T-cell (primary cell): Measurements from ENCODE around the gene PPM1E. TPM values are rescaled to one million over a fixed set of nuclear protein-coding genes. Genes with fewer than 3 reads are reported as not detected.

Experiments used
- ATAC-seq, 4 experiments: fragments of 200-7000 bp in 3 of 4; fragments of 150-1000 bp in 1 of 4; cut with Tn5 transposase; replicated peaks in 1 of 4; 1 replicate in 3 of 4; 2 replicates in 1 of 4; pipeline ENCODE4 v1.10.0; 2021; ENCODE audit warnings: moderate library complexity in 3 of 4, mild to moderate bottlenecking in 2 of 4, moderate number of reproducible peaks in 1 of 4
- CTCF ChIA-PET, 2 donors: fragments of 300-600 bp; sonication (Branson Sonifier 250); formaldehyde crosslinking; loops; one replicate each; lab custom pipeline; 2022; ENCODE audit warnings: antibody characterized with exemption in 2 of 2; lab: Charles Lee
- POLR2A ChIA-PET, 2 donors: fragments of 300-600 bp; sonication (Branson Sonifier 250); formaldehyde crosslinking; loops; one replicate each; lab custom pipeline; 2022; ENCODE audit warnings: antibody characterized with exemption in 2 of 2; lab: Charles Lee
- DNase-seq, 35 experiments: peaks; one replicate each; pipeline versions ENCODE4 v3.0.0 to v3.0.0-alpha.2; 2013 to 2023
- H3K27ac ChIP-seq: one replicate; pipeline ENCODE4 v1.5.1; 2013; ENCODE audit warnings: low read length
- H3K27me3 ChIP-seq, 2 experiments: replicated peaks in 1 of 2; 1 replicate in 1 of 2; 2 replicates in 1 of 2; pipeline versions ENCODE4 v1.6.1 to v1.7.0; 2013; ENCODE audit warnings: low read length in 1 of 2, mixed read lengths in 1 of 2; ENCODE audit not compliant: control insufficient read depth in 2 of 2, insufficient read depth in 2 of 2; ENCODE audit errors: extremely low read depth in 1 of 2
- H3K36me3 ChIP-seq, 2 donors: 1 replicate in 1 of 2; 2 replicates in 1 of 2; pipeline versions ENCODE4 v1.6.1 to v1.7.0; 2013; ENCODE audit warnings: low read length in 1 of 2; ENCODE audit not compliant: control insufficient read depth in 2 of 2, insufficient read depth in 1 of 2; ENCODE audit errors: extremely low read depth in 1 of 2
- H3K4me1 ChIP-seq, 2 experiments: 1 replicate in 1 of 2; 2 replicates in 1 of 2; pipeline versions ENCODE4 v1.6.1 to v1.7.0; 2013; ENCODE audit warnings: low read length in 2 of 2, mixed read lengths in 1 of 2; ENCODE audit not compliant: insufficient read depth in 2 of 2, control insufficient read depth in 1 of 2; ENCODE audit errors: extremely low read depth in 1 of 2
- H3K4me3 ChIP-seq, 2 donors: 1 replicate in 1 of 2; 2 replicates in 1 of 2; pipeline versions ENCODE4 v1.5.1 to v1.7.0; 2013; ENCODE audit warnings: mild to moderate bottlenecking in 2 of 2, low read length in 1 of 2, moderate library complexity in 1 of 2; ENCODE audit not compliant: control insufficient read depth in 1 of 2; ENCODE audit errors: extremely low read depth in 1 of 2
- H3K9me3 ChIP-seq: 2 replicates; pipeline ENCODE4 v1.7.0; 2013
- H3K27ac Mint-ChIP-seq, 2 donors: one replicate each; pipeline ENCODE4 v1.8.0; 2020 to 2021; ENCODE audit warnings: mild to moderate bottlenecking in 2 of 2, mixed read lengths in 2 of 2
- H3K27me3 Mint-ChIP-seq, 2 donors: one replicate each; pipeline ENCODE4 v1.8.0; 2021 to 2022; ENCODE audit warnings: mixed read lengths in 2 of 2
- H3K36me3 Mint-ChIP-seq: one replicate; pipeline ENCODE4 v1.8.0; 2021; ENCODE audit warnings: mixed read lengths
- H3K4me1 Mint-ChIP-seq, 3 donors: one replicate each; pipeline ENCODE4 v1.8.0; 2020 to 2022; ENCODE audit warnings: mixed read lengths in 3 of 3, mild to moderate bottlenecking in 1 of 3
- H3K4me3 Mint-ChIP-seq, 3 donors: one replicate each; pipeline ENCODE4 v1.8.0; 2020 to 2022; ENCODE audit warnings: mild to moderate bottlenecking in 3 of 3, mixed read lengths in 3 of 3, moderate library complexity in 3 of 3
- H3K9me3 Mint-ChIP-seq, 3 donors: one replicate each; pipeline ENCODE4 v1.8.0; 2020 to 2022; ENCODE audit warnings: mixed read lengths in 3 of 3
- WGBS: methylation state at CpG from one replicate; pipeline ENCODE4 v1.1.5; 2013; ENCODE audit warnings: missing lambda C conversion rate; ENCODE audit not compliant: insufficient coverage; 5-methylcytosine and 5-hydroxymethylcytosine counted together
- total RNA-seq, 35 experiments: library from RNA in 6 of 35; stranded (reverse) in 6 of 35; fragments of 120-200 nt in 1 of 35; gene quantifications; one replicate each; pipeline versions ENCODE4 v1.2.1 to v1.2.4 and lab custom pipeline; 2013 to 2026

The PPM1E gene
- total RNA-seq, 5 donors from 2014 or later (not counting 1 experiment from before 2014, with no cell fraction given): 0.03 TPM; not detected in 4

DNA sequence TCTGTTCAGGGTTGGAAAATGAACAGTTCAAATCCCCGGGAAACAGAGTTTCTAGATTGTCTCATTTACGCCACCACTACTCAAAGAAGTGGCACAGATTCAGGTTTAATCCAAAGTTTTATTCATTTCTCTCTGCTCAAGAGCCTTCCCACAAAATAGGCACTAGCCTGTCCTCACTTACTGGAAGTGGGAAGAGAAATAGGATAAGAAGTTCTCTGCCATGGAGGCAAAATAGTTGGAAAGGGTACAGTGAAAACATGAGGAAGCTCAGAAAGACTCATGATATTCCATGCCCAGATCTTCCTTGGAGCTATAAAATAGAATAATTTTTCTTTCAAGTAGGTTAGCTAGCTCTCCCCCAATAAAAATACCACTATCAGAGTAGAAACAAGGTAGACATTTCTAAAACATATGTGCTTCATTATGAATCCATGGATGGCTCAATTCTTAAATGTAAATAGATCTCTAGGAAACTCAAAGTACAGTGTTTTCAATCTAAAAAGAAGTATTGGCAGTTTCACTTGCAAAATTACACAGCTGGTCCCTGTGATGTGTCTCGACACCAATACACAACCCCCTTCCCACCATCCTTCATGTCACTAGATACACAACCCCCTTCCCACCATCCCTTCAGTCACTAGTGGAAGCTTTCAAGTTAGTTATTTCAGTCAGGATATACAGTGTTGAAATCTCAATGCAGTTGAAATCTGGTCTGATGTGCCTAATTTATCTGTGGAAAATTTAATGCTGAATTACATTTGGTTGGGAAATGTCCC, 225.2 kb downstream of the PPM1E start:
- 80% methylated on average over 1 of the region's 3 CpGs for WGBS
- ChIA-PET CTCF (no interaction called here), POLR2A (no interaction called here)
- H3K4me3 ChIP-seq: no peak overlapping the region
- Mint-ChIP-seq H3K27ac (no peak overlapping the region), H3K4me3 (no peak overlapping the region), H3K4me1 (no peaks in the 10 kb centered on the region), H3K27me3 (no peaks in the 10 kb centered on the region), H3K9me3 (no peaks in the 10 kb centered on the region), H3K36me3 (no peaks in the 10 kb centered on the region)
- no peaks in the 10 kb centered on the region for H3K27me3 ChIP-seq
- no peaks in the 10 kb centered on the region for H3K9me3 ChIP-seq
- DNase-seq: no peak
- no peaks in the 10 kb centered on the region for H3K36me3 ChIP-seq
- H3K4me1 ChIP-seq: no peaks in the 10 kb centered on the region
- no peak overlapping the region for H3K27ac ChIP-seq
- no peak for ATAC-seq

GRCh38 chr17:58982626-58983025, 227.0 kb downstream of the PPM1E start:
- POLR2A ChIA-PET: interaction anchor here in 1 of 2 donors (0.5 kb wide), 1 partner anchor 24 kb away, joined by 5 read pairs; no protein-coding TSS in a partner anchor
- 100% methylated on average over 1 of the region's 3 CpGs for WGBS
- no peaks in the 10 kb centered on the region for H3K9me3 Mint-ChIP-seq
- DNase-seq (no peak), ATAC-seq (no peak)
- H3K27me3 ChIP-seq: no peaks in the 10 kb centered on the region
- H3K27me3 Mint-ChIP-seq: no peaks in the 10 kb centered on the region
- peaks cover 8% of the 10 kb centered on the region for H3K36me3 Mint-ChIP-seq
- H3K4me1 Mint-ChIP-seq: no peaks in the 10 kb centered on the region
- CTCF ChIA-PET: interaction anchor here in 1 of 2 donors (0.6 kb wide), 1 partner anchor 14 kb away, joined by 3 read pairs; no protein-coding TSS in a partner anchor
- H3K27ac Mint-ChIP-seq: no peak overlapping the region
- H3K4me3 Mint-ChIP-seq: no peak overlapping the region
- no peak overlapping the region for H3K27ac ChIP-seq
- H3K9me3 ChIP-seq: no peaks in the 10 kb centered on the region
- no peaks in the 10 kb centered on the region for H3K4me1 ChIP-seq
- H3K36me3 ChIP-seq: peaks cover 0 to 5% of the 10 kb centered on the region in 2 donors
- H3K4me3 ChIP-seq: no peak overlapping the region

DNA sequence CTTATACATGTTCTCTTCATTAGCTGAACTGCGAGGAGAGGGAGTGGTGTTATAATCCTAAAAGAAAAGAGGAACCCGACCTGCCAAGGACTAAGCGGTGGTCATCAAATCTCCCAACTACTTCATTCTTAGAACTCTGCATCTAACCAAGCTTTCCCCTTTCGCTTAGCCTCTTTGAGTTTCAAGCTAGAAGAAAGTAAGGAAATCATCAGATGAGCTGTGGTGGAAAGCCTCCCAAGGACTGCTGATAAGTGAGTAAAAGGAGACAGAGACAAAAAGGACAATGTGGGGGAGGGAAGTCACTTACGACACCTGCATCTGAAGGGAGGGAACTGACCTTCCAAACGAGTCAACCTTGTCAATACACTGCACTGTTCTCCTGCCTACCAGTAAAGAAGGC, 229.7 kb downstream of the PPM1E start:
- no CpG with 5 or more reads among the region's 6 CpGs for WGBS
- Histone ChIP-seq H3K27ac (no peak overlapping the region), H3K36me3 (peaks cover 0 to 5% of the 10 kb centered on the region in 2 donors), H3K4me3 (no peak overlapping the region), H3K4me1 (no peaks in the 10 kb centered on the region), H3K27me3 (no peaks in the 10 kb centered on the region), H3K9me3 (no peaks in the 10 kb centered on the region)
- CTCF ChIA-PET: no interaction called here
- Mint-ChIP-seq H3K4me1 (no peaks in the 10 kb centered on the region), H3K9me3 (no peaks in the 10 kb centered on the region), H3K36me3 (peaks cover 12% of the 10 kb centered on the region), H3K4me3 (no peak overlapping the region), H3K27me3 (no peaks in the 10 kb centered on the region), H3K27ac (no peak overlapping the region)
- ATAC-seq: no peak
- DNase-seq: no peak
- POLR2A ChIA-PET: no interaction called here

- Mint-ChIP-seq H3K4me3 (no peak overlapping the region), H3K36me3 (peaks cover 12% of the 10 kb centered on the region), H3K27me3 (no peaks in the 10 kb centered on the region), H3K27ac (no peak overlapping the region), H3K4me1 (no peaks in the 10 kb centered on the region), H3K9me3 (no peaks in the 10 kb centered on the region)
- peaks cover 0 to 5% of the 10 kb centered on the region in 2 donors for H3K36me3 ChIP-seq
- WGBS: 83% methylated on average over 2 of the region's 6 CpGs
- ATAC-seq: no peak
- no peak for DNase-seq
- H3K4me3 ChIP-seq: no peak overlapping the region
- POLR2A ChIA-PET: interaction anchor here in 1 of 2 donors (0.7 kb wide), 1 partner anchor 486 kb away, joined by 9 read pairs; no protein-coding TSS in a partner anchor
- H3K27me3 ChIP-seq: no peaks in the 10 kb centered on the region
- no peaks in the 10 kb centered on the region for H3K4me1 ChIP-seq
- H3K9me3 ChIP-seq: no peaks in the 10 kb centered on the region
- CTCF ChIA-PET: no interaction called here
- no peak overlapping the region for H3K27ac ChIP-seq
These were observed 230.3 kb downstream of the PPM1E start for GRCh38 chr17:58985971-58986370.

DNA sequence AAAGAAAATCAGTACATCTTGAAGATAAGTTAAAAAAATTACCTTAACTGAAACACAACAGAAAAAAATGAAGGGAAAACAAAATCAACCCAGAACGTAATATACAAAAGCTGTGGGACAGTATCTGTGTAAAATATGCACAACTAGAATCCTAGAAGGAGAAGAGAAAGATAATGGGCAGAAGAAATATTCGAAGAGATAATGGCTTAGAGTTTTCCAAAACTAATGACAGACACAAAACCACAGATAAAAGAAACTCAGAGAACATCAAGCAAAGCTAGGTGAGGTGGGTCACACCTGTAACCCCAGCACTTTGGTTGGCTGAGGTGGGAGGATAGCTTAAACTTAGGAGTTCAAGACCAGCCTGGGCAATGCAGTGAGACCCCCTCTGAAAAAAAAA, 234.0 kb downstream of the PPM1E start:
- no peaks in the 10 kb centered on the region for H3K9me3 ChIP-seq
- POLR2A ChIA-PET: interaction anchor here in 1 of 2 donors (0.6 kb wide), 1 partner anchor 23 kb away, joined by 3 read pairs; no protein-coding TSS in a partner anchor
- H3K36me3 ChIP-seq: peaks cover 0 to 8% of the 10 kb centered on the region in 2 donors
- H3K27me3 ChIP-seq: no peaks in the 10 kb centered on the region
- no peak overlapping the region for H3K4me3 ChIP-seq
- Mint-ChIP-seq H3K4me3 (no peak overlapping the region), H3K9me3 (no peaks in the 10 kb centered on the region), H3K27me3 (no peaks in the 10 kb centered on the region), H3K27ac (no peak overlapping the region), H3K4me1 (no peaks in the 10 kb centered on the region), H3K36me3 (peaks cover 22% of the 10 kb centered on the region)
- ATAC-seq (no peak), DNase-seq (no peak)
- no peak overlapping the region for H3K27ac ChIP-seq
- H3K4me1 ChIP-seq: no peaks in the 10 kb centered on the region
- WGBS: no CpG with 5 or more reads among the region's 2 CpGs
- CTCF ChIA-PET: interaction anchor here in 1 of 2 donors (0.6 to 0.7 kb wide), 3 partner anchors 9 to 1315 kb away, joined by 4 to 8 read pairs (median 5); no protein-coding TSS in a partner anchor

- ChIA-PET POLR2A (interaction anchor here in 1 of 2 donors (0.6 kb wide), 1 partner anchor 400 kb away, joined by 5 read pairs; no protein-coding TSS in a partner anchor), CTCF (no interaction called here)
- Mint-ChIP-seq H3K4me1 (no peaks in the 10 kb centered on the region), H3K27ac (no peak overlapping the region), H3K36me3 (peaks cover 20% of the 10 kb centered on the region), H3K27me3 (no peaks in the 10 kb centered on the region), H3K4me3 (no peak overlapping the region), H3K9me3 (no peaks in the 10 kb centered on the region)
- Histone ChIP-seq H3K27me3 (no peaks in the 10 kb centered on the region), H3K36me3 (peaks cover 0 to 6% of the 10 kb centered on the region in 2 donors), H3K27ac (no peak overlapping the region), H3K9me3 (no peaks in the 10 kb centered on the region), H3K4me3 (no peak overlapping the region), H3K4me1 (no peaks in the 10 kb centered on the region)
- ATAC-seq (no peak), DNase-seq (no peak)
- WGBS: 71% methylated on average over 1 of the region's 4 CpGs
These were observed 236.2 kb downstream of the PPM1E start for GRCh38 chr17:58991718-58992331.
